NCI-H526 (cell line): ENCODE measurements around the gene CCNJL.
A peak's percentile ranks its signal among the peaks of the same experiment; 100 is the strongest.
"Not testable (repeated sequence)": the region's sequence is repeated elsewhere in the genome, so short reads cannot be mapped to it uniquely, and the experiment has no call there.

ENCODE experiments used
- DNase-seq, 2 experiments: peaks; one replicate each; lab custom pipeline; 2025; lab: John Stamatoyannopoulos, UW

Gene CCNJL

GRCh38 chr5:160312134-160312959, at the start of gene CCNJL:
TSS of gene CCNJL (minus strand) at chr5:160312564. CDS start at chr5:160311923, 641 bp downstream.
- DNase-seq, result peak in 1 of 2 experiments; percentile 49

GRCh38 chr5:160361624-160362228, 49.4 kb upstream of the CCNJL start:
- DNase-seq, result no peak

GRCh38 chr5:160360310-160360709, 47.9 kb upstream of the CCNJL start:
- no peak for DNase-seq

- DNase-seq, result no peak
Measured at GRCh38 chr5:160359816-160360215, 47.5 kb upstream of the CCNJL start.

- no peak for DNase-seq
Measured at GRCh38 chr5:160359242-160359641, 46.9 kb upstream of the CCNJL start.

GRCh38 chr5:160357861-160358411, 45.6 kb upstream of the CCNJL start:
- DNase-seq, result no peak

- no peak for DNase-seq
Measured at GRCh38 chr5:160357394-160357793, 45.0 kb upstream of the CCNJL start.

GRCh38 chr5:160356550-160357347, 44.4 kb upstream of the CCNJL start:
- DNase-seq, result no peak

- no peak for DNase-seq
Measured at GRCh38 chr5:160354666-160355065, 42.3 kb upstream of the CCNJL start.

- DNase-seq, result no peak
Measured at GRCh38 chr5:160353379-160353778, 41.0 kb upstream of the CCNJL start.

GRCh38 chr5:160352308-160352707, 39.9 kb upstream of the CCNJL start:
- DNase-seq, result peak; percentile 31 to 59

- no peak for DNase-seq
Measured at GRCh38 chr5:160349935-160350303, 37.6 kb upstream of the CCNJL start.

GRCh38 chr5:160349249-160349934, 37.0 kb upstream of the CCNJL start:
- DNase-seq, result no peak

GRCh38 chr5:160348080-160348479, 35.7 kb upstream of the CCNJL start:
- no peak for DNase-seq

- no peak for DNase-seq
Measured at GRCh38 chr5:160347448-160347847, 35.1 kb upstream of the CCNJL start.

GRCh38 chr5:160342413-160342941, 30.1 kb upstream of the CCNJL start:
- DNase-seq, result no peak

- no peak for DNase-seq
Measured at GRCh38 chr5:160341309-160341870, 29.0 kb upstream of the CCNJL start.

GRCh38 chr5:160340513-160340912, 28.1 kb upstream of the CCNJL start:
- DNase-seq, result not testable (repeated sequence)

- DNase-seq, result no peak
Measured at GRCh38 chr5:160339406-160340130, 27.2 kb upstream of the CCNJL start.

- DNase-seq, result not testable (repeated sequence)
Measured at GRCh38 chr5:160334716-160335115, 22.4 kb upstream of the CCNJL start.
